Measurements from ENCODE around the gene PSMC4.

The PSMC4 gene

DNA sequence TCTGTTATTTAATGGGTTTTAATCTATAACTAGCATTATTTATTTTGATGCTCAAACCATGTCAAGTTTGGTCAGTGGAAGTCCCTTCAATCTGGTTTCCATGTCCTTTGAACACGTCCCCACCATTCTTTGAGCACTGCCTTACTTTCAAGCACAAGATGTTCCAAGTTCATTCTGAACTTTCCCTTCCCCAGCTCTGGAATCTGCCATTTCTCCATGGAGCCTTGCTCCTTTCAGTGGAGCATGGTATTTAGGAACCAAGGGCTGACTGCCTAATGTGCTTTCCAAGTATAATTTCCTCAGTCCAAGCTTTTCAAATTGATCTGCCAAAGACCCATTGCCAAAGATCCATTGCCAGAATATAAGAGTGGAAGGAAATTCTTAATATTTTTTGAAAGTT lies 24.8 kb downstream of the PSMC4 start:
- DNase-seq: no peak

DNA sequence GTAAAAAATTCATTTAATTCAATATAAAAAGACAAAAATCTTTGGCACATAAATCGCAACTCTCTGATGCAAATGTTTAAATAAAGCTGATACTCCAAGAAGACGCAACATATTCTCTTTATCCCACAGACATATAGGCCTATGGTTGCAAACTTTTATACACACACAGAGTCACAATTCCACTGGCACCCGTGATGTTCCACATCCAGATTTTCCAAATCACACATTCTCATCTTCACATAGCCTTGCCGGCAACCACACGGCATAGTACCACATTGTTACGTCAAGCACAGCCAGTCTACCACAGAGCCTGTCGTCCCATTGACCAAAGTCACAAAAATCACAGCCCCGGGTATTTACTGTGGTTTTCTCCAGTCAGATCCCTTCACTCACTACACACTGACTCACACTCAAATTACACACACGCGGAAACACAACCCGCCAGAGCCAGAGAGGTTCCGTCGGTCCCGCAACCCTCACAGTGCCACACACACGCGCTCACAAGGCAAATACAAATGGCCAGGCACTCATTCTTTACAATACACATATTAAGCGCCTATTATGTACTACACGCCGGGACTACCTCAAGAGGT lies 25.3 kb downstream of the PSMC4 start:
- peak; percentile 50 for DNase-seq

DNA sequence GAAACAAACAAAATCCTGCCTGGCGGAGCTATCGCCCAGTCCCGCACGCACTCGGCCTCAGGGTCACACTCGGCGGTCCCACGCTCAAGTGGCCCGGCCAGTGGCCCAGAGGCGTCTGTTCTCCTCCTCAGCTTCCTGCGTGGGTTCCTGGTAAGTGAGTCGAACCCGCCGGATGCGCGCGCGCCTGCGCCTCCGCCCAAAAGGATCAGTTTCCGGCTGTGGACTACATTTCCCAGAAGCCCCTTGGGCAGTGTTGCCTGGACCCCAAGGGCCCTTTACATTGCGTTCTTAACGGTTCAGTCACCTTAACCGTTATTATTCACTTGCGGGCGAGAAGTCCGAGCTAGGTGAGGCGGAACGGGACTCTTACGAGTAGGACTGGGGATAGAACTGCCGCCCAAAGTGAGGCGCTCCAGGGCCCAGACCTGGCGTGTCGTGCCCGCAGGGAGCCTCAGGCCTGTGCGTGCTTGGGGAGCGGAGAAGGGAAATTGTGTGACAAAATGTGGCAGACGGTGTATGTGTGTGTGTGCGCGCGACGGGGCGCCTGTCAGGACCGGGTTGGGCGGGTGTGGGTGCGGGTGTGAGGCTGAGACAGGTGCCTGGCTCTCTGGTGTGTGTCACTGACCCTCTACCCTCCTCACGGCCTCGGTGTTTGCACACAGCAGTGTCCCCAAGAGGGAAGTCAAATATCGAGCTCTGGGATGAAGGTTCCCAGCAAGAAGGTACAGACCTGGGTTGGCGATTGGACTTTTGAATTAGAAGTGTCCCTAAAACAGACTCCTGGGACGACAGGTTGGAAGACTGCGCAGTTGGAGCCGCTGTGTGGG lies 26.1 kb downstream of the PSMC4 start, which contains the start of gene ZNF546:
ZNF546 (plus strand) TSS at position 250 of the 827 bp plus-strand sequence. CDS start 1,267 bp downstream, outside the sequence.
- peak; percentile 92 for DNase-seq

GRCh38 chr19:39997638-39998216 lies 26.8 kb downstream of the PSMC4 start:
- DNase-seq: peak; percentile 31

DNA sequence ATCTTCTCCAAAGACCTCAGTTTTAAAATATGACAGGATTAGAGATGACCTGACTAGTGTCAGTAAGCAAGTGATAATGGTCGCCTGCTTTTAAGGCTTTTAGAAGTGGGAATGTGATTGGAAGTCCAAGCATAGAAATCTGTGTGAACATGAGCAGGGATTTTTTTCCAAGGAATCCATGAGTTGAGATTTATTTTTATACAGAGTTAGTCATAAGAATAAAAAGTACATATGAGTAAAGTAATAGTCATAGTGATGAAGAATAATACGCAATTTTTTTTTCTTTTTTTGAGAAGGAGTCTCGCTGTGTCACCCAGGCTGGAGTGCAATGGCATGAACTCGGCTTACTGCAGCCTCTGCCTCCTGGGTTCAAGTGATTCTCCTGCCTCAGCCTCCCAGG lies 27.5 kb downstream of the PSMC4 start:
- DNase-seq: peak; percentile 81

- DNase-seq: no peak
Observed at GRCh38 chr19:40005691-40006272, 34.8 kb downstream of the PSMC4 start.

DNA sequence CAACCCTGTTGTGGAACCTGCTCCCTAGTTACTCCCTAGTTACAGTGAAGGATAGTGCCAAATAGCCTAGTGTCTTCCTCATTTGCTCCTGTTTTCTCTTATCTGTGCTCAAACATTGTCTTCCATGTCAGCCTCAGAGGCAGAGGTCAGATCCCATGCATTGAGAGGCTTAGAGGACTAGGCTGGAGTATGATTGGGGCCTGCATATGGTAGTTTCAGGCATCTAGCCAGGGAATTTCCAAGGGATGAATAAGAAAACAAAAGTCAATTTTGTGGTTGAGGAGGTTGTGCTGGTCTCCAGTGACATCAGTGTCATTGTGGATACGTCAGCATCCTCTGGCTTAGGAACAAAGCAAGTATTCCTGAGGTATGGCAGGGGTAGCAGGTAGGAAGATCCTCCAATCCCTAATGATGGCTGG lies 35.3 kb downstream of the PSMC4 start:
- peak; percentile 82 for DNase-seq

DNA sequence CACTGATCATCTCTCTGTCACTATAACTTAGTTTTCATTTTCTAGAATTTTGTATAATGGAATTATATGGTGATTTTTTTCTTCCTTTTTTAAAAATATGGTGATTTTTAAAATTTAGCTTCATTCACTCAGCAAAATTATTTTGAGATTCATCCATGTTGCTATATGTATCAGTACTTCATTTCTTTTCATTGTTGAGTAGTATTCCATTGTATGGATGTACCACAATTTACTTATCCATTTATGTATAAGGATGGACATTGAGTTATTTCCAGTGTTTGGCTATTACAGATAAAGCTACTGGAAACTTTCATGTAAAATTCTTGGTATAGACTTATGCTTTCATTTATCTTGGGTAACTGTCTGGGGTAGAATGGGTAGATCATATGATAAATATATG lies 38.7 kb downstream of the PSMC4 start:
- no peak for DNase-seq

GRCh38 chr19:40013991-40014390 lies 43.0 kb downstream of the PSMC4 start:
- no peak for DNase-seq

GRCh38 chr19:40023969-40024368 lies 53.0 kb downstream of the PSMC4 start:
- DNase-seq: no peak

GRCh38 chr19:40025938-40026596 lies 55.1 kb downstream of the PSMC4 start:
- DNase-seq: no peak

DNA sequence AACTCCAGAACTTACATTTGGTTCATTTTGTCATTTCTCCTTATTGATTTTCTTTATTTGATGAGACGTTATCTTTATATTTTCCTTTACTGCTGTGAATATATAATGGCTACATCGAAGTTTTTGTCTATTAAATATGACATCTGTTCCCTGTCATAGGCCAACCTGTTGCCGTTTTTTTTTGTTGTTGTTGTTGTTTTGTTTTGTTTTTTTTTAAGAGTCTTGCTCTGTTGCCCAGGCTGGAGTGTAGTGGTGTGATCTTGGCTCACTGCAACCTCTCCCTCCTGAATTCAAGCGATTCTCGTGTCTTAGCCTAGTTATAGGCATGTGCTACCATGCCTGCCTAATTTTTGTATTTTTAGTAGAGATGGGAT lies 55.6 kb downstream of the PSMC4 start:
- DNase-seq: no peak

All from HCEC 1CT (cell line).